Prostate gland (tissue), 2 donors: ENCODE measurements around the gene EHD1.

Source experiments
- CTCF ChIP-seq, 4 experiments: fragments of 200-600 bp in 2 of 4; fragments of 450-650 bp in 2 of 4; sonication (generic) in 2 of 4; IDR thresholded peaks; 1 replicate in 3 of 4; 2 replicates in 1 of 4; pipeline ENCODE4 v1.5.1; 2016 to 2019; ENCODE audit warnings: antibody characterized with exemption in 4 of 4, mild to moderate bottlenecking in 2 of 4, moderate library complexity in 2 of 4
- POLR2A ChIP-seq: fragments of 450-650 bp; IDR thresholded peaks from one replicate; pipeline ENCODE4 v1.6.1; 2016; ENCODE audit warnings: antibody characterized with exemption, mild to moderate bottlenecking
- POLR2AphosphoS5 ChIP-seq: sonication (generic); formaldehyde crosslinking; IDR thresholded peaks from one replicate; pipeline ENCODE4 v1.6.1; 2017; ENCODE audit warnings: antibody characterized with exemption

- TF ChIP-seq CTCF (IDR thresholded peaks at IDR 0.05) (no peak), POLR2AphosphoS5 (no peak), POLR2A (no peak)
Measured at GRCh38 chr11:64834723-64835615, 43.5 kb downstream of the EHD1 start.
